ENCODE measurements around the gene ECE1. TPM values are rescaled to one million over a fixed set of nuclear protein-coding genes. Genes with fewer than 3 reads are reported as not detected.

The ECE1 gene
- total and polyA plus RNA-seq, 2 donors (not counting 3 experiments of a cell fraction or from before 2014, with no cell fraction given) = 437 to 562 TPM

GRCh38 chr1:21217812-21218596, 72.3 kb downstream of the ECE1 start:
- Histone ChIP-seq H3K4me1 (ENCODE audit: control insufficient read depth, extremely low read depth, insufficient read depth, low read length) (peaks cover 6% of the 10 kb centered on the region), H3K27me3 (ENCODE audit: control insufficient read depth in 2 of 2, insufficient read depth in 2 of 2, low read length in 2 of 2) (no peaks in the 10 kb centered on the region), H3K79me2 (ENCODE audit: control insufficient read depth, insufficient read depth, low read length) (no peaks in the 10 kb centered on the region), H3K9me3 (replicated peaks; ENCODE audit: control insufficient read depth, insufficient read depth, low read length) (no peaks in the 10 kb centered on the region), H3K27ac (ENCODE audit: insufficient read depth, low read depth, low read length) (no peak overlapping the region), H3K36me3 (ENCODE audit: control insufficient read depth in 2 of 2, extremely low read depth in 1 of 2, insufficient read depth in 2 of 2, low read length in 2 of 2) (peaks cover 13 to 36% of the 10 kb centered on the region in 2 experiments), H4K20me1 (replicated peaks; ENCODE audit: control insufficient read depth, extremely low read depth, insufficient read depth, low read length) (no peaks in the 10 kb centered on the region), H2AFZ (ENCODE audit: low read depth, low read length) (no peak overlapping the region), H3K9ac (replicated peaks; ENCODE audit: extremely low read depth, insufficient read depth, low read length) (no peak overlapping the region), H3K9me1 (replicated peaks; ENCODE audit: control insufficient read depth, extremely low read depth, insufficient read depth, low read length) (no peaks in the 10 kb centered on the region), H3K4me3 (replicated peaks in 1 of 3; ENCODE audit: insufficient read depth in 1 of 3, low read depth in 1 of 3, low read length in 3 of 3) (no peak overlapping the region), H3K4me2 (ENCODE audit: insufficient read depth, low read length) (no peak overlapping the region)
- DNase-seq (ENCODE audit: low read depth, low spot score) (peak; percentile 42), FAIRE-seq (no peak)
- dilution Hi-C loops (cut with MboI; ENCODE audit: extremely low pct_ligation_motif_present, low sequenced_read_pairs) = no loop called here
- POLR2A ChIA-PET = no interaction called here
- BruUV-seq (replicated peaks) = no TSS peak
- intact Hi-C loops (cut with micrococcal nuclease) = loop anchor here (1.0 kb wide), 1 partner anchor 150 kb away; no protein-coding TSS in a partner anchor
- TF ChIP-seq EZH2 (IDR thresholded peaks at IDR 0.05; ENCODE audit: borderline replicate concordance, low read depth, low read length, severe bottlenecking) (no peak), MAX (IDR thresholded peaks at IDR 0.05; ENCODE audit: insufficient read depth, insufficient read length) (no peak), GATA2 (IDR thresholded peaks at IDR 0.05; ENCODE audit: insufficient read depth, insufficient read length, low read depth, low read length) (no peak), POLR2A (IDR thresholded peaks at IDR 0.05; ENCODE audit: low read depth, low read length) (peak; percentile 44), CTCF (IDR thresholded peaks at IDR 0.05; ENCODE audit: extremely low read depth in 1 of 2, insufficient read depth in 1 of 2, low read depth in 1 of 2, low read length in 2 of 2) (peak; percentile 47 to 66), MYC (IDR thresholded peaks at IDR 0.05; ENCODE audit: low read depth, low read length) (no peak), FOS (IDR thresholded peaks at IDR 0.05; ENCODE audit: borderline replicate concordance, insufficient read depth, low read length) (no peak), JUN (IDR thresholded peaks at IDR 0.05; ENCODE audit: borderline replicate concordance, insufficient read depth, insufficient read length, low read depth) (no peak), POLR2AphosphoS5 (IDR thresholded peaks at IDR 0.05; ENCODE audit: insufficient read depth, low read depth, low read length) (no peak)
- CTCF ChIA-PET = interaction anchor here (0.6 to 5.0 kb wide), 11 partner anchors 9 to 521 kb away, joined by 3 to 59 read pairs (median 5); no protein-coding TSS in a partner anchor
